DND-41 (cell line): ENCODE measurements around the gene ZNF672.
A peak's percentile ranks its signal among the peaks of the same experiment; 100 is the strongest.

Experiments
- ATAC-seq: fragments of 200-7000 bp; cut with Tn5 transposase; 3 replicates; pipeline ENCODE4 v1.9.1; 2021; ENCODE audit warnings: low read depth; ENCODE audit not compliant: insufficient read depth
- DNase-seq: peaks from one replicate; pipeline ENCODE4 v3.0.0-alpha.2; 2020
- H2AFZ ChIP-seq: 2 replicates; pipeline ENCODE4 v1.6.0; 2012; ENCODE audit warnings: low read depth, low read length
- H3K27ac ChIP-seq: 2 replicates; pipeline ENCODE4 v1.5.1; 2012; ENCODE audit warnings: low read length, inconsistent platforms
- H3K27me3 ChIP-seq: fragments of 200-600 bp; sonication (generic); 2 replicates; pipeline ENCODE4 v1.6.0; 2012; ENCODE audit warnings: low read length, mild to moderate bottlenecking, inconsistent platforms; ENCODE audit not compliant: insufficient read depth, poor library complexity
- H3K36me3 ChIP-seq: 2 replicates; pipeline ENCODE4 v1.5.1; 2012; ENCODE audit warnings: low read length, inconsistent platforms; ENCODE audit not compliant: insufficient read depth
- H3K4me1 ChIP-seq: 2 replicates; pipeline ENCODE4 v1.5.1; 2012; ENCODE audit warnings: mild to moderate bottlenecking, low read length; ENCODE audit not compliant: insufficient read depth
- H3K4me2 ChIP-seq: 2 replicates; pipeline ENCODE4 v1.6.0; 2012; ENCODE audit warnings: mild to moderate bottlenecking, moderate library complexity, low read length, inconsistent platforms; ENCODE audit not compliant: insufficient read depth
- H3K4me3 ChIP-seq, 2 experiments: fragments of 200-600 bp in 1 of 2; shearing (Covaris generic) in 1 of 2; 2 replicates each; pipeline ENCODE4 v1.5.1; 2012 to 2016; ENCODE audit warnings: inconsistent platforms in 2 of 2, low read length in 2 of 2, mild to moderate bottlenecking in 2 of 2, low read depth in 1 of 2, moderate library complexity in 1 of 2
- H3K79me2 ChIP-seq: 2 replicates; pipeline ENCODE4 v1.6.0; 2012; ENCODE audit warnings: low read length, inconsistent platforms; ENCODE audit not compliant: insufficient read depth
- H3K9ac ChIP-seq: 2 replicates; pipeline ENCODE4 v1.6.0; 2012; ENCODE audit warnings: low read depth, mild to moderate bottlenecking, inconsistent platforms, low read length, moderate library complexity
- H3K9me3 ChIP-seq: 2 replicates; pipeline ENCODE4 v1.5.1; 2012; ENCODE audit warnings: low read length, moderate library complexity, mild to moderate bottlenecking, inconsistent platforms; ENCODE audit not compliant: insufficient read depth, severe bottlenecking
- H4K20me1 ChIP-seq: 2 replicates; pipeline ENCODE4 v1.6.0; 2012; ENCODE audit warnings: low read length; ENCODE audit not compliant: insufficient read depth
- EZH2 ChIP-seq: IDR thresholded peaks from 3 replicates; pipeline ENCODE4 v1.6.1; 2012; ENCODE audit warnings: borderline replicate concordance, low read depth, mild to moderate bottlenecking, moderate library complexity, low read length, inconsistent platforms; ENCODE audit not compliant: severe bottlenecking
- TF ChIP-seq, protein P1 (sequence below): IDR thresholded peaks from 2 replicates; pipeline ENCODE4 v1.5.1; 2012; ENCODE audit warnings: borderline replicate concordance, low read length, moderate library complexity, mild to moderate bottlenecking; ENCODE audit not compliant: poor library complexity, severe bottlenecking; ENCODE audit errors: extremely low read depth

ZNF672 gene

DNA sequence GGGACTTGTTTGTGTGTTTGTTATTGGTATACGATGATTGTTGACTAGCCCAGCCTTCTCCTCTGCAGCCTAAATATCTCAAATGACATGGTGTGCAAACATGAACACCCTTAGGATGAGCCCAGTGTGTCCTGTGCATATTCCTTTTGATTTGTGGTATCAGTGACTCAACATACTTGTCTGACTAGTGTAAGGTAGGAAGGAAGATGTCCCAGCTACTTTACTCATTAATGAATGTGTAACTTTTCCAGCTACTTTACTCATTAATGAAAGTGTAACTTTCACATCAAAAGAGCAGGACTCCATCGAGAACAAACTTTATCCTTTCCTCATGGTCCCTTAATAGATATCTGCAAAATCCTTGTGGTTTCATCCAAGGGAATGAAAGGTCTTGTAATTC, 23.6 kb downstream of the ZNF672 start:
- peaks cover 20% of the 10 kb centered on the region for H3K79me2 ChIP-seq
- H3K4me3 ChIP-seq = no peak overlapping the region
- TF ChIP-seq, protein P1, sequence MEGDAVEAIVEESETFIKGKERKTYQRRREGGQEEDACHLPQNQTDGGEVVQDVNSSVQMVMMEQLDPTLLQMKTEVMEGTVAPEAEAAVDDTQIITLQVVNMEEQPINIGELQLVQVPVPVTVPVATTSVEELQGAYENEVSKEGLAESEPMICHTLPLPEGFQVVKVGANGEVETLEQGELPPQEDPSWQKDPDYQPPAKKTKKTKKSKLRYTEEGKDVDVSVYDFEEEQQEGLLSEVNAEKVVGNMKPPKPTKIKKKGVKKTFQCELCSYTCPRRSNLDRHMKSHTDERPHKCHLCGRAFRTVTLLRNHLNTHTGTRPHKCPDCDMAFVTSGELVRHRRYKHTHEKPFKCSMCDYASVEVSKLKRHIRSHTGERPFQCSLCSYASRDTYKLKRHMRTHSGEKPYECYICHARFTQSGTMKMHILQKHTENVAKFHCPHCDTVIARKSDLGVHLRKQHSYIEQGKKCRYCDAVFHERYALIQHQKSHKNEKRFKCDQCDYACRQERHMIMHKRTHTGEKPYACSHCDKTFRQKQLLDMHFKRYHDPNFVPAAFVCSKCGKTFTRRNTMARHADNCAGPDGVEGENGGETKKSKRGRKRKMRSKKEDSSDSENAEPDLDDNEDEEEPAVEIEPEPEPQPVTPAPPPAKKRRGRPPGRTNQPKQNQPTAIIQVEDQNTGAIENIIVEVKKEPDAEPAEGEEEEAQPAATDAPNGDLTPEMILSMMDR = no peak
- TF ChIP-seq EZH2 = no peak
- no peak overlapping the region for H3K27ac ChIP-seq
- ATAC-seq (no peak), DNase-seq (no peak)
- H4K20me1 ChIP-seq = no peaks in the 10 kb centered on the region
- H3K36me3 ChIP-seq = no peaks in the 10 kb centered on the region; the same call in 1 of the 2 replicates
- no peaks in the 10 kb centered on the region for H3K27me3 ChIP-seq
- H2AFZ ChIP-seq = no peak overlapping the region
- no peaks in the 10 kb centered on the region for H3K9me3 ChIP-seq
- no peak overlapping the region for H3K4me2 ChIP-seq
- H3K4me1 ChIP-seq = peaks cover 53% of the 10 kb centered on the region
- H3K9ac ChIP-seq = no peak overlapping the region

- peak; percentile 20 for ATAC-seq
These were observed 24.6 kb downstream of the ZNF672 start for GRCh38 chr1:248862695-248862997.

GRCh38 chr1:248862998-248863881, 25.2 kb downstream of the ZNF672 start:
- Histone ChIP-seq H3K4me3 (peak overlapping the region; percentile 52 to 90), H3K4me2 (peak overlapping the region; percentile 93), H2AFZ (peak overlapping the region; percentile 90), H3K9me3 (no peaks in the 10 kb centered on the region), H3K4me1 (peaks cover 37% of the 10 kb centered on the region), H3K27me3 (no peaks in the 10 kb centered on the region), H3K79me2 (peaks cover 4% of the 10 kb centered on the region), H3K9ac (peak overlapping the region; percentile 73), H3K27ac (peak overlapping the region; percentile 79), H4K20me1 (no peaks in the 10 kb centered on the region), H3K36me3 (no peaks in the 10 kb centered on the region; the same call in 1 of the 2 replicates)
- TF ChIP-seq, protein P1 = no peak
- no peak for TF ChIP-seq EZH2
- ATAC-seq (peak; percentile 81), DNase-seq (peak; percentile 89)

More at GRCh38 chr1:248862695-248862997, 24.6 kb downstream of the ZNF672 start:
- Histone ChIP-seq H3K36me3 (no peaks in the 10 kb centered on the region; the same call in 1 of the 2 replicates), H3K9ac (peak overlapping the region; percentile 73), H3K27me3 (no peaks in the 10 kb centered on the region), H4K20me1 (no peaks in the 10 kb centered on the region), H3K79me2 (peaks cover 10% of the 10 kb centered on the region), H3K4me3 (peak overlapping the region; percentile 52 to 90), H3K4me2 (peak overlapping the region; percentile 93), H2AFZ (peak overlapping the region; percentile 90), H3K9me3 (no peaks in the 10 kb centered on the region), H3K27ac (peak overlapping the region; percentile 79), H3K4me1 (peaks cover 43% of the 10 kb centered on the region)
- TF ChIP-seq EZH2 = no peak
- TF ChIP-seq, protein P1 = no peak
- DNase-seq = no peak
